H1 (cell line): Measurements from ENCODE around the gene ANKRD29. TPM values are rescaled to one million over a fixed set of nuclear protein-coding genes. Genes with fewer than 3 reads are reported as not detected.

Experiments used
- CTCF ChIA-PET: fragments of 300-600 bp; sonication (Branson Sonifier 250); formaldehyde crosslinking; loops from one replicate; lab custom pipeline; 2021; ENCODE audit not compliant: partially characterized antibody; lab: Charles Lee
- POLR2A ChIA-PET: fragments of 300-600 bp; sonication (Branson Sonifier 250); formaldehyde crosslinking; loops from one replicate; lab custom pipeline; 2021; ENCODE audit warnings: inconsistent platforms; ENCODE audit not compliant: partially characterized antibody; lab: Charles Lee
- DNase-seq, 2 experiments: peaks; one replicate each; pipeline versions ENCODE4 v3.0.0 to v3.0.0-alpha.2; 2010 to 2022; ENCODE audit warnings: low spot score in 2 of 2, low read depth in 1 of 2, mixed read lengths in 1 of 2
- FAIRE-seq: peaks from 2 replicates; lab custom pipeline; 2011; peaks lifted over from hg19 to GRCh38; lab: Jason Lieb, UNC
- H2AFZ ChIP-seq: 2 replicates; pipeline ENCODE4 v1.8.1; 2012; ENCODE audit warnings: low read length, inconsistent platforms
- H2AK5ac ChIP-seq: 2 replicates; pipeline ENCODE4 v1.6.1; 2013; ENCODE audit warnings: low read depth, low read length
- H2BK120ac ChIP-seq: replicated peaks from 2 replicates; pipeline ENCODE3; 2013; ENCODE audit warnings: low read depth, low read length, inconsistent platforms
- H2BK12ac ChIP-seq: 2 replicates; pipeline ENCODE4 v1.6.1; 2013; ENCODE audit warnings: low read depth, low read length
- H2BK15ac ChIP-seq: 2 replicates; pipeline ENCODE4 v1.6.1; 2013; ENCODE audit warnings: low read length
- H2BK20ac ChIP-seq: 2 replicates; pipeline ENCODE4 v1.6.1; 2013; ENCODE audit warnings: low read length
- H2BK5ac ChIP-seq: 2 replicates; pipeline ENCODE4 v1.6.1; 2013; ENCODE audit warnings: low read depth, low read length
- H3K14ac ChIP-seq: 2 replicates; pipeline ENCODE4 v1.6.1; 2013; ENCODE audit warnings: inconsistent platforms; ENCODE audit not compliant: insufficient read length
- H3K18ac ChIP-seq: 2 replicates; pipeline ENCODE4 v1.6.1; 2013; ENCODE audit warnings: low read length; ENCODE audit errors: extremely low read depth
- H3K23ac ChIP-seq: 2 replicates; pipeline ENCODE4 v1.6.1; 2013; ENCODE audit warnings: inconsistent platforms; ENCODE audit not compliant: insufficient read length
- H3K23me2 ChIP-seq: 2 replicates; pipeline ENCODE4 v1.6.1; 2013; ENCODE audit warnings: low read depth, low read length
- H3K27ac ChIP-seq: 2 replicates; pipeline ENCODE4 v1.6.1; 2011; ENCODE audit warnings: low read depth, low read length, inconsistent platforms
- H3K27me3 ChIP-seq, 4 experiments: replicated peaks in 1 of 4; 1 replicate in 1 of 4; 2 replicates in 3 of 4; pipeline versions ENCODE4 v1.6.1 to v1.8.1; 2011 to 2013; ENCODE audit warnings: low read length in 3 of 4, mild to moderate bottlenecking in 3 of 4, inconsistent platforms in 2 of 4, mixed read lengths in 2 of 4, moderate library complexity in 1 of 4; ENCODE audit not compliant: control insufficient read depth in 3 of 4, insufficient read depth in 3 of 4; ENCODE audit errors: extremely low read depth in 1 of 4
- H3K36me3 ChIP-seq, 4 experiments: 2 replicates each; pipeline versions ENCODE4 v1.6.1 to v1.8.1; 2011 to 2013; ENCODE audit warnings: mild to moderate bottlenecking in 4 of 4, low read length in 3 of 4, moderate library complexity in 2 of 4, control low read depth in 1 of 4, inconsistent platforms in 1 of 4; ENCODE audit not compliant: insufficient read depth in 4 of 4, control insufficient read depth in 2 of 4
- H3K4ac ChIP-seq: replicated peaks from 2 replicates; pipeline ENCODE3; 2013; ENCODE audit warnings: low read length, low read depth, mixed read lengths, inconsistent platforms; ENCODE audit not compliant: insufficient read length
- H3K4me1 ChIP-seq, 4 experiments: replicated peaks in 1 of 4; 1 replicate in 1 of 4; 2 replicates in 3 of 4; pipeline versions ENCODE4 v1.6.1 to v1.8.1; 2011 to 2013; ENCODE audit warnings: low read length in 3 of 4, inconsistent platforms in 2 of 4, mixed read lengths in 1 of 4; ENCODE audit not compliant: insufficient read depth in 4 of 4, control insufficient read depth in 3 of 4
- H3K4me2 ChIP-seq, 2 experiments: 2 replicates each; pipeline versions ENCODE4 v1.6.1 to v1.8.1; 2011 to 2013; ENCODE audit warnings: low read depth in 2 of 2, low read length in 2 of 2, control low read depth in 1 of 2, inconsistent platforms in 1 of 2, mild to moderate bottlenecking in 1 of 2; ENCODE audit not compliant: insufficient read depth in 1 of 2
- H3K4me3 ChIP-seq, 4 experiments: fragments of 200-600, 300-600 bp in 1 of 4; sonication (generic), shearing (Covaris generic), sonication (Bioruptor Twin) in 1 of 4; 2 replicates each; pipeline versions ENCODE4 v1.5.1 to v1.8.1; 2011 to 2016; ENCODE audit warnings: low read length in 4 of 4, low read depth in 3 of 4, control low read depth in 2 of 4, inconsistent platforms in 2 of 4, mild to moderate bottlenecking in 2 of 4, mixed read lengths in 1 of 4, moderate library complexity in 1 of 4; ENCODE audit not compliant: insufficient read depth in 2 of 4; ENCODE audit errors: extremely low read depth in 1 of 4
- H3K56ac ChIP-seq: replicated peaks from 2 replicates; pipeline ENCODE3; 2013; ENCODE audit warnings: low read depth, mild to moderate bottlenecking, mixed read lengths, low read length, inconsistent platforms; ENCODE audit not compliant: insufficient read length
- H3K79me1 ChIP-seq: 2 replicates; pipeline ENCODE4 v1.6.1; 2013; ENCODE audit warnings: low read depth, low read length, control low read depth
- H3K79me2 ChIP-seq, 2 experiments: 2 replicates each; pipeline versions ENCODE4 v1.6.1 to v1.8.1; 2012 to 2013; ENCODE audit warnings: low read length in 2 of 2, mild to moderate bottlenecking in 2 of 2, inconsistent platforms in 1 of 2; ENCODE audit not compliant: insufficient read depth in 2 of 2, control insufficient read depth in 1 of 2
- H3K9ac ChIP-seq, 4 experiments: replicated peaks in 1 of 4; 1 replicate in 1 of 4; 2 replicates in 3 of 4; pipeline versions ENCODE4 v1.6.1 to v1.8.1; 2011 to 2013; ENCODE audit warnings: low read depth in 3 of 4, low read length in 3 of 4, control low read depth in 2 of 4, mild to moderate bottlenecking in 2 of 4, moderate library complexity in 2 of 4, inconsistent platforms in 1 of 4; ENCODE audit errors: extremely low read depth in 1 of 4
- H3K9me3 ChIP-seq, 2 experiments: 2 replicates each; pipeline versions ENCODE4 v1.6.1 to v1.8.1; 2012 to 2013; ENCODE audit warnings: mild to moderate bottlenecking in 2 of 2, moderate library complexity in 2 of 2, control low read depth in 1 of 2, inconsistent platforms in 1 of 2, low read depth in 1 of 2, low read length in 1 of 2, mixed read lengths in 1 of 2; ENCODE audit not compliant: insufficient read depth in 2 of 2
- H4K20me1 ChIP-seq, 2 experiments: replicated peaks in 1 of 2; 2 replicates each; pipeline versions ENCODE3 to v1.8.1; 2011 to 2013; ENCODE audit warnings: inconsistent platforms in 2 of 2, low read length in 2 of 2, mild to moderate bottlenecking in 1 of 2; ENCODE audit not compliant: insufficient read depth in 2 of 2, control insufficient read depth in 1 of 2
- H4K5ac ChIP-seq: 2 replicates; pipeline ENCODE4 v1.6.1; 2013; ENCODE audit warnings: low read length, low read depth, mixed read lengths, inconsistent platforms; ENCODE audit not compliant: insufficient read length
- H4K8ac ChIP-seq: 2 replicates; pipeline ENCODE4 v1.8.0; 2013; ENCODE audit warnings: mild to moderate bottlenecking, moderate library complexity, low read length, inconsistent platforms; ENCODE audit not compliant: insufficient read depth; ENCODE audit errors: extremely low read depth
- H4K91ac ChIP-seq: replicated peaks from 2 replicates; pipeline ENCODE3; 2013; ENCODE audit warnings: low read length, mixed read lengths, inconsistent platforms; ENCODE audit not compliant: insufficient read length
- BACH1 ChIP-seq: IDR thresholded peaks from 2 replicates; pipeline ENCODE4 v1.6.1; 2012; ENCODE audit warnings: low read length, improper control_type of control experiment
- BCL11A ChIP-seq, 2 experiments: IDR thresholded peaks; one replicate each; pipeline ENCODE4 v1.6.1; 2011; ENCODE audit warnings: low read depth in 2 of 2, low read length in 2 of 2, mild to moderate bottlenecking in 2 of 2
- GTF2F1 ChIP-seq: IDR thresholded peaks from 2 replicates; pipeline ENCODE4 v1.6.1; 2012; ENCODE audit warnings: low read depth, low read length, improper control_type of control experiment, borderline replicate concordance
- POLR2A ChIP-seq, 2 experiments: IDR thresholded peaks; 1 replicate in 1 of 2; 2 replicates in 1 of 2; pipeline ENCODE4 v1.6.1; 2011; ENCODE audit warnings: low read depth in 2 of 2, low read length in 2 of 2, mild to moderate bottlenecking in 2 of 2; ENCODE audit errors: control extremely low read depth in 1 of 2
- POU5F1 ChIP-seq: IDR thresholded peaks from 2 replicates; pipeline ENCODE4 v1.6.1; 2011; ENCODE audit warnings: low read depth, mild to moderate bottlenecking, low read length, moderate library complexity
- SP1 ChIP-seq: IDR thresholded peaks from 2 replicates; pipeline ENCODE4 v1.6.1; 2011; ENCODE audit warnings: low read depth, low read length
- SP2 ChIP-seq: IDR thresholded peaks from 2 replicates; pipeline ENCODE4 v1.6.1; 2012; ENCODE audit warnings: mild to moderate bottlenecking, low read length, inconsistent platforms
- YY1 ChIP-seq: IDR thresholded peaks from 2 replicates; pipeline ENCODE4 v1.6.1; 2011; ENCODE audit warnings: low read depth, mild to moderate bottlenecking, low read length
- WGBS, 2 experiments: shearing (Covaris generic) in 1 of 2; methylation state at CpG; one replicate each; pipeline versions ENCODE4 v1.1.6 to v1.1.7; 2013 to 2015; ENCODE audit warnings: low lambda C conversion rate in 2 of 2, mixed read lengths in 2 of 2, inconsistent platforms in 1 of 2, low coverage in 1 of 2, missing lambda C conversion rate in 1 of 2; ENCODE audit not compliant: insufficient replicate concordance in 2 of 2, insufficient coverage in 1 of 2, insufficient read length in 1 of 2; ENCODE audit errors: extremely low coverage in 1 of 2, missing lambda C conversion rate in 1 of 2; 5-methylcytosine and 5-hydroxymethylcytosine counted together
- polyA plus RNA-seq, 7 experiments: library from polyadenylated mRNA; depleted of rRNA in 3 of 7; stranded (reverse) in 5 of 7; unstranded in 2 of 7; fragments of >200 nt in 5 of 7; fragments of 200-250 nt in 2 of 7; gene quantifications; 1 replicate in 5 of 7; 2 replicates in 1 of 7; 4 replicates in 1 of 7; pipeline versions ENCODE4 v1.2.1 to v1.2.3, GENCODE V29; 2011 to 2013; ENCODE audit warnings: missing spikeins in 2 of 7, mixed read lengths in 2 of 7
- total RNA-seq: library from RNA; stranded (reverse); fragmentation: NEBNext Ultra II Directional; extraction: Animal tissue kit (Norgen Biotek cat#: 25700); gene quantifications from 2 replicates; pipeline ENCODE4 v1.2.1, GENCODE V29; 2021

Gene ANKRD29
- total and polyA plus RNA-seq, 2 of the 8 experiments (the other 6 are each of a cell fraction or from before 2014, with no cell fraction given), result 3.0 to 7.3 TPM

DNA sequence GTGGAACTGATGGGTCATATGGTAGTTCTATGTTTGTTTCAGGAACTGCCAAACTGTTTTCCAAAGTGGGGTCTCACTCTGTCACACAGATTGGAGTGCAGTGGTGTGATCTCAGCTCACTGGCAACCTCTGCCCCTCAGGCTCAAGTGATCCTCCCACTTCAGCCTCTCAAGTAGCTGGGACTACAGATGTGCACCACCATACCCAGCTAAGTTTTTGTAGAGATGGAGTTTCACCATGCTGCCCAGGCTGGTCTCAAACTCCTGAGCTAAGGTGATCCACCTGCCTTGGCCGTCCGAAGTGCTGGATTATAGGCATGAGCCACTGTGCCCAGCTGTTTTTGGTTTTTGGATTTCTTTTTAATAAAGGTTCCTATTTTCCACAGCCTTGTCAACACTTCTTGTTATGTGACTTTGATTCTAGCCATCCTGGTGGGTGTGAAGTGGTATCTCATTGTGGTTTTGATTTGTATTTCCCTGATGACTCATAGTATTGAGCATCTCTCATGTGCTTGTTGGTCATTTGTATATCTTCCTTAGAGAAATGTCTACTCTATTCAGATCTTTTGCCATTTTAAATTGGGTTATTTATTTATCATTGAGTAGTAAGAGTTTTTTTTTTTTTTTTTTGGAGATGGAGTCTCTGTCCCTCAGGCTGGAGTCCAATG lies 99.2 kb downstream of the ANKRD29 start:
- H3K79me1 ChIP-seq, result no peaks in the 10 kb centered on the region
- no peak for FAIRE-seq
- H3K36me3 ChIP-seq, result peaks cover 11 to 45% (median 23%) of the 10 kb centered on the region in 4 experiments
- no peaks in the 10 kb centered on the region for H4K20me1 ChIP-seq
- no peak overlapping the region for H2BK12ac ChIP-seq
- no peak overlapping the region for H2AK5ac ChIP-seq
- no peak for DNase-seq
- ChIA-PET CTCF (no interaction called here), POLR2A (no interaction called here)
- H3K9me3 ChIP-seq, result no peaks in the 10 kb centered on the region
- H3K4me3 ChIP-seq, result no peak overlapping the region
- no peak overlapping the region for H2BK20ac ChIP-seq
- no peak overlapping the region for H3K56ac ChIP-seq
- H3K27me3 ChIP-seq, result no peaks in the 10 kb centered on the region
- no peaks in the 10 kb centered on the region for H3K23me2 ChIP-seq
- no peak overlapping the region for H3K4ac ChIP-seq
- TF ChIP-seq SP2 (no peak), SP1 (no peak), YY1 (no peak), POLR2A (IDR thresholded peaks at IDR 0.05; ENCODE audit: control extremely low read depth in 1 of 2, low read depth in 2 of 2, low read length in 2 of 2) (no peak), BACH1 (no peak), GTF2F1 (no peak), BCL11A (IDR thresholded peaks at IDR 0.05; ENCODE audit: low read depth in 2 of 2, low read length in 2 of 2) (no peak), POU5F1 (no peak)
- WGBS, 2 experiments, result 100% methylated on average over 2 of the region's 2 CpGs; no CpG with 5 or more reads in 1 of the 2 experiments
- no peak overlapping the region for H2AFZ ChIP-seq
- H3K4me2 ChIP-seq, result no peak overlapping the region
- no peak overlapping the region for H2BK15ac ChIP-seq
- no peak overlapping the region for H3K9ac ChIP-seq
- H2BK5ac ChIP-seq, result no peak overlapping the region
- H3K79me2 ChIP-seq, result no peaks in the 10 kb centered on the region
- no peak overlapping the region for H3K14ac ChIP-seq
- H4K8ac ChIP-seq, result no peak overlapping the region
- no peak overlapping the region for H2BK120ac ChIP-seq
- H4K5ac ChIP-seq, result no peak overlapping the region
- no peak overlapping the region for H3K23ac ChIP-seq
- H3K18ac ChIP-seq, result no peak overlapping the region
- H3K4me1 ChIP-seq, result no peaks in the 10 kb centered on the region
- no peak overlapping the region for H3K27ac ChIP-seq
- no peak overlapping the region for H4K91ac ChIP-seq
